Lower leg skin (tissue), 3 donors: ENCODE results near the gene SLC39A13.

ENCODE experiments used
- POLR2A ChIP-seq, 2 donors: fragments of 450-650 bp; IDR thresholded peaks; one replicate each; pipeline ENCODE4 v1.6.1; 2016 to 2017; ENCODE audit warnings: antibody characterized with exemption in 2 of 2, mild to moderate bottlenecking in 1 of 2, moderate library complexity in 1 of 2
- TF ChIP-seq, protein P1 (sequence below), 3 donors: fragments of 450-650 bp; IDR thresholded peaks; one replicate each; pipeline ENCODE4 v1.5.1; 2016; ENCODE audit warnings: antibody characterized with exemption in 3 of 3, mild to moderate bottlenecking in 3 of 3, moderate library complexity in 2 of 3

DNA sequence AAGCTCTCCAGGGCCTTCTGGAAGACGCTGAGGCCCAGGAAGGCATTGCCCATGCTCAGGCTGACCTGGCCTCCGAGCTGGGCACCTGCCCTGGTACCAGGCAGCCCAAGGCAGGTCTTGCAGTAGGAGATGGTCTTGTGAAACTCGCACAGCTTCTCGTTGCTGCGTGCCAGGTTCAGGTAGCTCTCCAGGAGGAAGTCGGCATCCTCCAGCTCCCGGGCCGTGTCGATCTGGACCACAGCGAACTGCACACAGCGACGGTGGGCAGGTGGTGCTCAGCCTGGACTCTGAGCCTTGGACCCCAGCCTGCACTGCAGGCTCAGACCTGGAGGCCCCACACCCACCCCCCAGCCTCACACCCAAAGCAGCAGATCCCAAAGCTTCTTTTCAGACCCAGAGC is 39.5 kb downstream of the SLC39A13 start:
- TF ChIP-seq POLR2A (IDR thresholded peaks at IDR 0.05), result no peak
- TF ChIP-seq, protein P1, sequence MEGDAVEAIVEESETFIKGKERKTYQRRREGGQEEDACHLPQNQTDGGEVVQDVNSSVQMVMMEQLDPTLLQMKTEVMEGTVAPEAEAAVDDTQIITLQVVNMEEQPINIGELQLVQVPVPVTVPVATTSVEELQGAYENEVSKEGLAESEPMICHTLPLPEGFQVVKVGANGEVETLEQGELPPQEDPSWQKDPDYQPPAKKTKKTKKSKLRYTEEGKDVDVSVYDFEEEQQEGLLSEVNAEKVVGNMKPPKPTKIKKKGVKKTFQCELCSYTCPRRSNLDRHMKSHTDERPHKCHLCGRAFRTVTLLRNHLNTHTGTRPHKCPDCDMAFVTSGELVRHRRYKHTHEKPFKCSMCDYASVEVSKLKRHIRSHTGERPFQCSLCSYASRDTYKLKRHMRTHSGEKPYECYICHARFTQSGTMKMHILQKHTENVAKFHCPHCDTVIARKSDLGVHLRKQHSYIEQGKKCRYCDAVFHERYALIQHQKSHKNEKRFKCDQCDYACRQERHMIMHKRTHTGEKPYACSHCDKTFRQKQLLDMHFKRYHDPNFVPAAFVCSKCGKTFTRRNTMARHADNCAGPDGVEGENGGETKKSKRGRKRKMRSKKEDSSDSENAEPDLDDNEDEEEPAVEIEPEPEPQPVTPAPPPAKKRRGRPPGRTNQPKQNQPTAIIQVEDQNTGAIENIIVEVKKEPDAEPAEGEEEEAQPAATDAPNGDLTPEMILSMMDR (IDR thresholded peaks at IDR 0.05), result no peak
